Stimulated activated CD8-positive, alpha-beta memory T cell treated with anti-CD3 and anti-CD28 coated beads, Interleukin-4, amount 100 ng/mL, for 48 hours (primary cell): ENCODE measurements around the gene TMEM213.
"Not testable (repeated sequence)": the region's sequence is repeated elsewhere in the genome, so short reads cannot be mapped to it uniquely, and the experiment has no call there.

Experiments
- DNase-seq: peaks from one replicate; pipeline ENCODE4 v3.0.0-alpha.2; 2020

TMEM213 gene

GRCh38 chr7:138798836-138799235 is 1.0 kb downstream of the TMEM213 start:
- DNase-seq: no peak

GRCh38 chr7:138799336-138800000 is 1.7 kb downstream of the TMEM213 start:
- no peak for DNase-seq

- DNase-seq: no peak
Measured at GRCh38 chr7:138801256-138801655, 3.5 kb downstream of the TMEM213 start.

GRCh38 chr7:138802706-138803105 is 4.9 kb downstream of the TMEM213 start:
- no peak for DNase-seq

- DNase-seq: no peak
Measured at GRCh38 chr7:138804618-138805017, 6.8 kb downstream of the TMEM213 start.

GRCh38 chr7:138809346-138809745 is 11.6 kb downstream of the TMEM213 start:
- DNase-seq: no peak

GRCh38 chr7:138811327-138811726 is 13.5 kb downstream of the TMEM213 start:
- not testable (repeated sequence) for DNase-seq

GRCh38 chr7:138813945-138814344 is 16.2 kb downstream of the TMEM213 start:
- no peak for DNase-seq

GRCh38 chr7:138814816-138815332 is 17.1 kb downstream of the TMEM213 start:
- DNase-seq: no peak

GRCh38 chr7:138816650-138817049 is 18.9 kb downstream of the TMEM213 start:
- no peak for DNase-seq

GRCh38 chr7:138819625-138820024 is 21.8 kb downstream of the TMEM213 start:
- no peak for DNase-seq

GRCh38 chr7:138821912-138822311 is 24.1 kb downstream of the TMEM213 start:
- no peak for DNase-seq

- DNase-seq: no peak
Measured at GRCh38 chr7:138822867-138823535, 25.2 kb downstream of the TMEM213 start.

- no peak for DNase-seq
Measured at GRCh38 chr7:138825049-138825721, 27.4 kb downstream of the TMEM213 start.

- DNase-seq: no peak
Measured at GRCh38 chr7:138828302-138828701, 30.5 kb downstream of the TMEM213 start.

GRCh38 chr7:138829335-138829734 is 31.5 kb downstream of the TMEM213 start:
- DNase-seq: no peak

- DNase-seq: no peak
Measured at GRCh38 chr7:138832966-138833365, 35.2 kb downstream of the TMEM213 start.

GRCh38 chr7:138833596-138833995 is 35.8 kb downstream of the TMEM213 start:
- DNase-seq: no peak

- DNase-seq: peak; percentile 35
Measured at GRCh38 chr7:138834583-138834982, 36.8 kb downstream of the TMEM213 start.

GRCh38 chr7:138835087-138835486 is 37.3 kb downstream of the TMEM213 start:
- DNase-seq: no peak

GRCh38 chr7:138837627-138838026 is 39.8 kb downstream of the TMEM213 start:
- no peak for DNase-seq

- no peak for DNase-seq
Measured at GRCh38 chr7:138838166-138838565, 40.4 kb downstream of the TMEM213 start.

GRCh38 chr7:138842111-138842510 is 44.3 kb downstream of the TMEM213 start:
- no peak for DNase-seq
